NCI-H82 treated with DMSO at 0.1 percent for 48 hours (cell line): ENCODE data around the gene RASSF7.
"Not testable (repeated sequence)": the region's sequence is repeated elsewhere in the genome, so short reads cannot be mapped to it uniquely, and the experiment has no call there.

ENCODE experiments used
- DNase-seq: peaks from one replicate; lab custom pipeline; 2025; ENCODE audit not compliant: unreplicated experiment; lab: John Stamatoyannopoulos, UW

RASSF7 gene

GRCh38 chr11:560305-561147 is at the start of gene RASSF7, which contains the start of gene LMNTD2:
RASSF7 (plus strand) TSS chr11:560970; CDS start chr11:561769, 799 bp downstream.
LMNTD2 (minus strand) TSS chr11:560738; CDS start chr11:560716, 22 bp downstream.
- peak; percentile 50 for DNase-seq

GRCh38 chr11:512761-513595 is 47.8 kb upstream of the RASSF7 start:
- no peak for DNase-seq

- DNase-seq, result no peak
Observed at GRCh38 chr11:514606-515005, 46.2 kb upstream of the RASSF7 start.

GRCh38 chr11:515131-515530 is 45.6 kb upstream of the RASSF7 start:
- DNase-seq, result no peak

GRCh38 chr11:516400-516799 is 44.4 kb upstream of the RASSF7 start:
- DNase-seq, result no peak

GRCh38 chr11:516918-517685 is 43.7 kb upstream of the RASSF7 start:
- not testable (repeated sequence) for DNase-seq

- DNase-seq, result no peak
Observed at GRCh38 chr11:518463-519202, 42.1 kb upstream of the RASSF7 start.

GRCh38 chr11:520428-521176 is 40.2 kb upstream of the RASSF7 start:
- DNase-seq, result no peak

GRCh38 chr11:521177-521688 is 39.5 kb upstream of the RASSF7 start:
- DNase-seq, result no peak

- DNase-seq, result no peak
Observed at GRCh38 chr11:526192-526591, 34.6 kb upstream of the RASSF7 start.

GRCh38 chr11:528166-528814 is 32.5 kb upstream of the RASSF7 start:
- DNase-seq, result no peak

GRCh38 chr11:528815-529727 is 31.7 kb upstream of the RASSF7 start:
- DNase-seq, result no peak

- DNase-seq, result no peak
Observed at GRCh38 chr11:529728-530411, 30.9 kb upstream of the RASSF7 start.

- no peak for DNase-seq
Observed at GRCh38 chr11:530960-531831, 29.6 kb upstream of the RASSF7 start.

GRCh38 chr11:531919-532526 is 28.7 kb upstream of the RASSF7 start:
- no peak for DNase-seq

GRCh38 chr11:532527-532985 is 28.2 kb upstream of the RASSF7 start:
- DNase-seq, result no peak
